ENCODE results near the gene EP400. TPM values are rescaled to one million over a fixed set of nuclear protein-coding genes. Genes with fewer than 3 reads are reported as not detected.

EP400 gene
- polyA plus RNA-seq, 1 donor (not counting 4 experiments of a cell fraction or from before 2014, with no cell fraction given), result 4.1 TPM

DNA sequence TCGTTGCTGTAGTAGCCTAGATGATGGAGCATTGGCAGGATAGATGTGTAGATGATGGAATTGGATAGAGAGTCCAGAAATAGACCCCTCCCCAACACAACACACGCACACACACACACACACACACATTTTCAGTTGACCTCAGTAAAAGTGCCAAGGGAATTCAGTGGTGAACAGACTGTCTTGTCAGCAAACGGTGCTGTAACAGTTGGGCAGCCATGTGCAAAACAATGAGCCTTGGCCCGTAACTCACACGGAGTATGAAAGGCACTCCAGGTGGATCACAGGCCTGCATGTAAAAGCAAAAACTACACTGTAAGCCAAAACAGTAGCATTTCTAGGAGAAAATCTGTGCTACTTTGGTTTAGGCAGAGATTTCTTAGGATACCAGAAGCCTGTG lies 106.6 kb downstream of the EP400 start:
- dilution Hi-C loops (cut with MboI; ENCODE audit: extremely low pct_ligation_motif_present, low sequenced_read_pairs), result no loop called here
- no peak overlapping the region for H2AFZ ChIP-seq (ENCODE audit: control insufficient read depth, low read length)

DNA sequence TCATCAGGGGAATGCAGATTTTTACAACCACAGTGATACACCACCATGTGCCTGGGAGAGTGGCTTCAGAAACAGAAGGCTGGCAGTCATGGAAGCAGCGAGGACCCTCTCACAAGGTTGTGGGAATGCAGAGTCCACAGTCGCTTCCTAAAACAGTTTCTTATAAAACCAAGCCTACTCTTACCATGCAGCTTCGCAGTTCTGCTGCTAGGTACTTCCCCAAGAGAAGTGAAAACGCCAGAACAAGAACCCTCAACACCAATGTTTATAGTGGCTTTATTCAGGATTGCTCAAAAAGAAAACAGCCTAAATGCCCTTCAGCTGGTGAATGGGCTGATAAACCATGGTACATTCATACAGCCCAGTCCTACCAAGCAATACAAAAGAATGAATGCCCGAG lies 107.2 kb downstream of the EP400 start:
- Histone ChIP-seq H3K9ac (ENCODE audit: control insufficient read depth, extremely low read depth, insufficient read depth, low read length) (no peak overlapping the region), H3K4me2 (ENCODE audit: control insufficient read depth, extremely low read depth, insufficient read depth, low read depth, low read length) (no peak overlapping the region), H2AFZ (ENCODE audit: control insufficient read depth, low read length) (no peak overlapping the region), H3K4me3 (ENCODE audit: control insufficient read depth in 2 of 3, extremely low read depth in 1 of 3, insufficient read depth in 2 of 3, low read depth in 1 of 3, low read length in 3 of 3) (no peak overlapping the region), H3K4me1 (ENCODE audit: control insufficient read depth, extremely low read depth, insufficient read depth, low read length) (no peaks in the 10 kb centered on the region), H3K27ac (ENCODE audit: control insufficient read depth, insufficient read depth, low read length) (no peak overlapping the region), H3K9me3 (ENCODE audit: control insufficient read depth, low read depth, low read length) (no peaks in the 10 kb centered on the region), H4K20me1 (ENCODE audit: control insufficient read depth, extremely low read depth, insufficient read depth, low read length) (peaks cover 2% of the 10 kb centered on the region), H3K79me2 (ENCODE audit: control insufficient read depth, insufficient read depth, low read length) (no peaks in the 10 kb centered on the region), H3K36me3 (ENCODE audit: control insufficient read depth in 2 of 2, extremely low read depth in 1 of 2, insufficient read depth in 2 of 2, low read length in 2 of 2) (peaks cover 23 to 37% of the 10 kb centered on the region in 2 experiments), H3K9me1 (ENCODE audit: control insufficient read depth, extremely low read depth, insufficient read depth, low read length) (peaks cover 3% of the 10 kb centered on the region), H3K27me3 (ENCODE audit: control insufficient read depth, extremely low read depth, insufficient read depth, low read length) (no peaks in the 10 kb centered on the region)
- TF ChIP-seq CTCF (optimal IDR thresholded peaks at IDR 0.05 in 1 of 3, IDR thresholded peaks at IDR 0.05 in 1 of 3, conservative IDR thresholded peaks at IDR 0.05 in 1 of 3; ENCODE audit: extremely low read depth in 1 of 3, insufficient read depth in 2 of 3, low read length in 3 of 3), result no peak
- TF ChIP-seq EZH2 (IDR thresholded peaks at IDR 0.05; ENCODE audit: low read length), result no peak
- DNase-seq (ENCODE audit: low read depth, low spot score) (no peak), FAIRE-seq (no peak)
- dilution Hi-C loops (cut with MboI; ENCODE audit: extremely low pct_ligation_motif_present, low sequenced_read_pairs), result no loop called here

More for the DNA sequence above, 106.6 kb downstream of the EP400 start:
- Histone ChIP-seq H3K4me3 (ENCODE audit: control insufficient read depth in 2 of 3, extremely low read depth in 1 of 3, insufficient read depth in 2 of 3, low read depth in 1 of 3, low read length in 3 of 3) (no peak overlapping the region), H3K4me2 (ENCODE audit: control insufficient read depth, extremely low read depth, insufficient read depth, low read depth, low read length) (no peak overlapping the region), H3K36me3 (ENCODE audit: control insufficient read depth in 2 of 2, extremely low read depth in 1 of 2, insufficient read depth in 2 of 2, low read length in 2 of 2) (peaks cover 17 to 30% of the 10 kb centered on the region in 2 experiments), H3K9me1 (ENCODE audit: control insufficient read depth, extremely low read depth, insufficient read depth, low read length) (peaks cover 3% of the 10 kb centered on the region), H3K9ac (ENCODE audit: control insufficient read depth, extremely low read depth, insufficient read depth, low read length) (no peak overlapping the region), H4K20me1 (ENCODE audit: control insufficient read depth, extremely low read depth, insufficient read depth, low read length) (peaks cover 2% of the 10 kb centered on the region), H3K27me3 (ENCODE audit: control insufficient read depth, extremely low read depth, insufficient read depth, low read length) (no peaks in the 10 kb centered on the region), H3K9me3 (ENCODE audit: control insufficient read depth, low read depth, low read length) (no peaks in the 10 kb centered on the region), H3K79me2 (ENCODE audit: control insufficient read depth, insufficient read depth, low read length) (no peaks in the 10 kb centered on the region), H3K4me1 (ENCODE audit: control insufficient read depth, extremely low read depth, insufficient read depth, low read length) (no peaks in the 10 kb centered on the region), H3K27ac (ENCODE audit: control insufficient read depth, insufficient read depth, low read length) (no peak overlapping the region)
- FAIRE-seq, result no peak
- no peak for TF ChIP-seq CTCF (optimal IDR thresholded peaks at IDR 0.05 in 1 of 3, IDR thresholded peaks at IDR 0.05 in 1 of 3, conservative IDR thresholded peaks at IDR 0.05 in 1 of 3; ENCODE audit: extremely low read depth in 1 of 3, insufficient read depth in 2 of 3, low read length in 3 of 3)
- TF ChIP-seq EZH2 (IDR thresholded peaks at IDR 0.05; ENCODE audit: low read length), result no peak
- DNase-seq (ENCODE audit: low read depth, low spot score), result no peak
